Breast epithelium (tissue), 3 donors: ENCODE data around the gene IL37.

Experiments used
- POLR2A ChIP-seq: fragments of 450-650 bp; IDR thresholded peaks from one replicate; pipeline ENCODE4 v1.6.1; 2016; ENCODE audit warnings: antibody characterized with exemption, mild to moderate bottlenecking, moderate library complexity
- POLR2AphosphoS5 ChIP-seq, 3 donors: sonication (generic); formaldehyde crosslinking; IDR thresholded peaks; one replicate each; pipeline ENCODE4 v1.6.1; 2017; ENCODE audit warnings: antibody characterized with exemption in 3 of 3
- TF ChIP-seq, protein P1 (sequence below), 3 donors: fragments of 450-650 bp; IDR thresholded peaks; one replicate each; pipeline ENCODE4 v1.5.1; 2016 to 2017; ENCODE audit warnings: antibody characterized with exemption in 3 of 3, mild to moderate bottlenecking in 3 of 3, moderate library complexity in 3 of 3

DNA sequence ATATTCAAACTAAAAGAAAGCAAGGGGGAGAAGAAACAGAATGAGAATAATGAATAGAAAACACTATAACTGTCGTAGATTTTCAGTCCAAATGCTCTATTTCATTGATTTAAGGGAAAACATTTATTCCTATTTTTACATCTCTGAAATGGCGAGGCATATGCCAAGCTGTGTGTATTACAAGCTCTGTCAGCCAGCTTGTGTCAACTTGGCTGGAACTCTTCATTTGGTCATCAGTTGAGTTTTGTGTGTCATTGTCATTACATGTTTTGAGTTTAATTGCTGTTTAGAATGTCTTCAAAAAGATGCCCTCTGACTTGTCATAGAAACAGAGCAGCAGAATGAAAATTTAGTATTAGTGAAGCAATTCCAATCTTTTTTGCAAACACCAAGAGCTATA is 8.1 kb upstream of the IL37 start:
- TF ChIP-seq, protein P1, sequence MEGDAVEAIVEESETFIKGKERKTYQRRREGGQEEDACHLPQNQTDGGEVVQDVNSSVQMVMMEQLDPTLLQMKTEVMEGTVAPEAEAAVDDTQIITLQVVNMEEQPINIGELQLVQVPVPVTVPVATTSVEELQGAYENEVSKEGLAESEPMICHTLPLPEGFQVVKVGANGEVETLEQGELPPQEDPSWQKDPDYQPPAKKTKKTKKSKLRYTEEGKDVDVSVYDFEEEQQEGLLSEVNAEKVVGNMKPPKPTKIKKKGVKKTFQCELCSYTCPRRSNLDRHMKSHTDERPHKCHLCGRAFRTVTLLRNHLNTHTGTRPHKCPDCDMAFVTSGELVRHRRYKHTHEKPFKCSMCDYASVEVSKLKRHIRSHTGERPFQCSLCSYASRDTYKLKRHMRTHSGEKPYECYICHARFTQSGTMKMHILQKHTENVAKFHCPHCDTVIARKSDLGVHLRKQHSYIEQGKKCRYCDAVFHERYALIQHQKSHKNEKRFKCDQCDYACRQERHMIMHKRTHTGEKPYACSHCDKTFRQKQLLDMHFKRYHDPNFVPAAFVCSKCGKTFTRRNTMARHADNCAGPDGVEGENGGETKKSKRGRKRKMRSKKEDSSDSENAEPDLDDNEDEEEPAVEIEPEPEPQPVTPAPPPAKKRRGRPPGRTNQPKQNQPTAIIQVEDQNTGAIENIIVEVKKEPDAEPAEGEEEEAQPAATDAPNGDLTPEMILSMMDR (IDR thresholded peaks at IDR 0.05), result no peak
- TF ChIP-seq POLR2A, result no peak
- no peak for TF ChIP-seq POLR2AphosphoS5 (IDR thresholded peaks at IDR 0.05)
